Osteoblast (primary cell): Measurements from ENCODE around the gene SH2D7. TPM values are rescaled to one million over a fixed set of nuclear protein-coding genes. Genes with fewer than 3 reads are reported as not detected.

ENCODE experiments used
- DNase-seq: peaks from one replicate; pipeline ENCODE4 v3.0.0; 2011; ENCODE audit warnings: low spot score, mixed read lengths; ENCODE audit not compliant: insufficient read length; ENCODE audit errors: missing footprints
- H2AFZ ChIP-seq: 2 replicates; pipeline ENCODE4 v1.6.0; 2011; ENCODE audit warnings: mild to moderate bottlenecking, low read length
- H3K27ac ChIP-seq: 2 replicates; pipeline ENCODE4 v1.5.1; 2011; ENCODE audit warnings: mild to moderate bottlenecking, low read depth, low read length, moderate library complexity
- H3K27me3 ChIP-seq: 2 replicates; pipeline ENCODE4 v1.6.0; 2012; ENCODE audit warnings: mild to moderate bottlenecking, control low read depth, inconsistent platforms, low read length, moderate library complexity; ENCODE audit not compliant: insufficient read depth
- H3K36me3 ChIP-seq: 2 replicates; pipeline ENCODE4 v1.5.1; 2011; ENCODE audit warnings: mild to moderate bottlenecking, low read length, control low read depth, moderate library complexity; ENCODE audit not compliant: insufficient read depth
- H3K4me1 ChIP-seq: 2 replicates; pipeline ENCODE4 v1.5.1; 2011; ENCODE audit warnings: mild to moderate bottlenecking, low read length, control low read depth, moderate library complexity; ENCODE audit not compliant: insufficient read depth
- H3K4me2 ChIP-seq: 2 replicates; pipeline ENCODE4 v1.6.0; 2011; ENCODE audit warnings: mild to moderate bottlenecking, low read length; ENCODE audit not compliant: insufficient read depth
- H3K4me3 ChIP-seq: fragments of 200-600 bp; sonication (generic); 3 replicates; pipeline ENCODE4 v1.5.1; 2012; ENCODE audit warnings: mild to moderate bottlenecking, low read length, inconsistent platforms; ENCODE audit not compliant: insufficient read depth
- H3K79me2 ChIP-seq: 2 replicates; pipeline ENCODE4 v1.6.0; 2012; ENCODE audit warnings: mild to moderate bottlenecking, low read length, control low read depth, inconsistent platforms; ENCODE audit not compliant: insufficient read depth
- H3K9me3 ChIP-seq: 2 replicates; pipeline ENCODE4 v1.5.1; 2011; ENCODE audit warnings: low read depth, low read length, control low read depth
- H4K20me1 ChIP-seq: 2 replicates; pipeline ENCODE4 v1.6.0; 2012; ENCODE audit warnings: mild to moderate bottlenecking, low read length, control low read depth; ENCODE audit not compliant: insufficient read depth
- total RNA-seq: library from RNA; depleted of rRNA; stranded (reverse); fragments of >200 nt; gene quantifications from 2 replicates; pipeline ENCODE4 v1.2.3, GENCODE V29; 2012
- TF ChIP-seq, protein P1 (sequence below): IDR thresholded peaks from 2 replicates; pipeline ENCODE4 v1.5.1; 2011; ENCODE audit warnings: mild to moderate bottlenecking, low read depth, low read length, moderate library complexity; ENCODE audit errors: extremely low read depth

SH2D7 gene
- total RNA-seq, 1 donor: not detected

DNA sequence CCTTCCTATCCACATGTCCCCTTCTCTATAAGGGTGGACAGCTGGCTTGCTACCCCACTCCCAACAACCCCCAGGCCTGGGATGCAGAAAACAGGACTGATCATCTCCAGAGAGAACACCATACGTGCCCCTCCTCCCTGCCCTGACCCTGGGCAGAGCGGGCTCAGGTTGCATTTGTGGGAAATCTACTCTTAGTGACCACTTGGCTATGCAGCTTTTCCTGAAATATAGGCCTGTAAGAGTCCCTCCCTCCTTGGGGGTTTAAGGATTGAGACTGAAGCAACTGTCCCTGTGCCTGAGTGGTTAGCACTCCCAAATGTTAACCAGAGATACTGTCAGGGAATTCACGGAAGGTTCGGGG, 11.7 kb downstream of the SH2D7 start:
- TF ChIP-seq, protein P1, sequence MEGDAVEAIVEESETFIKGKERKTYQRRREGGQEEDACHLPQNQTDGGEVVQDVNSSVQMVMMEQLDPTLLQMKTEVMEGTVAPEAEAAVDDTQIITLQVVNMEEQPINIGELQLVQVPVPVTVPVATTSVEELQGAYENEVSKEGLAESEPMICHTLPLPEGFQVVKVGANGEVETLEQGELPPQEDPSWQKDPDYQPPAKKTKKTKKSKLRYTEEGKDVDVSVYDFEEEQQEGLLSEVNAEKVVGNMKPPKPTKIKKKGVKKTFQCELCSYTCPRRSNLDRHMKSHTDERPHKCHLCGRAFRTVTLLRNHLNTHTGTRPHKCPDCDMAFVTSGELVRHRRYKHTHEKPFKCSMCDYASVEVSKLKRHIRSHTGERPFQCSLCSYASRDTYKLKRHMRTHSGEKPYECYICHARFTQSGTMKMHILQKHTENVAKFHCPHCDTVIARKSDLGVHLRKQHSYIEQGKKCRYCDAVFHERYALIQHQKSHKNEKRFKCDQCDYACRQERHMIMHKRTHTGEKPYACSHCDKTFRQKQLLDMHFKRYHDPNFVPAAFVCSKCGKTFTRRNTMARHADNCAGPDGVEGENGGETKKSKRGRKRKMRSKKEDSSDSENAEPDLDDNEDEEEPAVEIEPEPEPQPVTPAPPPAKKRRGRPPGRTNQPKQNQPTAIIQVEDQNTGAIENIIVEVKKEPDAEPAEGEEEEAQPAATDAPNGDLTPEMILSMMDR: no peak
- Histone ChIP-seq H2AFZ (no peak overlapping the region), H3K4me3 (no peak overlapping the region), H4K20me1 (no peaks in the 10 kb centered on the region), H3K9me3 (no peaks in the 10 kb centered on the region), H3K4me2 (no peak overlapping the region), H3K36me3 (no peaks in the 10 kb centered on the region), H3K4me1 (peaks cover 5% of the 10 kb centered on the region), H3K27ac (no peak overlapping the region), H3K27me3 (no peaks in the 10 kb centered on the region), H3K79me2 (no peaks in the 10 kb centered on the region)
- no peak for DNase-seq

DNA sequence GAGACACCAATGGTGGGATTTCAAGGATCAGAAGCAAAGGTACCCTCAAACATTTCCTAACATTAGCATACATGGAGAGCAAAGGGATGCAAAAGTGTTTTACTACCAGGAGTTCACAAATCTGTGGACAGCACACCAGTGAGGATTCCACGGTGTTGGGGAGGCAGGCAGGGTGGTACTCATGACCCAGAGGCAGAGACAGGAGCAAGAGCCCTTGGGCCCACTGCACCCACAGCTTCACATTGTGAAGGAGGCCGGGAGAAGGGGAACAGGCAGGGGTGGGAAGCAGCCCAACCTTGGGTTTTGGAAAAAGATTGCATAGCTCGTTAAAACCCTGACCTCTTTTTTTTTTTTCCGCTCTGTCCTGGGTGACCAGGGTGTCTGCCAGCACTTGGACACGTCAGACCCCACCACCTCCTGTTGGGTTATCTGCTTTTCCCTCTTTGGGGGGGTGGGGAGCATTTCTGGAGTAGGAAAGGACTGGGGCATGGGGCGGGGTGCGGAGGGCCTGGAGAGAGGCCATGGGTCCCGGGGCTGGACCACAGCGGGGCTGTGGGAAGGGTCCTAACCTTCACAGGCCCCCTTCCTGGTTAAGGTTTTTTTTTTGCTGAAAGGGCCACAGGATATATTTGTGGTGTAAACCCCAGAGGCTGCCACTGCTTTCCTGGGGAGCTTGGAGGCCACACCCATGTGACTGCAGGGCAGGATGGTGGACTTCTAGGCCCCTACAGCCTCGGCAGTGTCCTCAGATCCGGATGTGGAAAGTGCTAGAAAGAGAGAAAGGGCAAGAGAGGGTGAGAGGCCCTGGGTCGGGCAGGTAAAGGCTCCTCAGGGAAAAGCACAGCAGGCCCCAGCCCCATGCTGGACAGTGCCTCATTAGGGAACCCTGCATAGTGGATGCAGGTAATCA, 12.5 kb downstream of the SH2D7 start:
- peaks cover 5% of the 10 kb centered on the region for H3K4me1 ChIP-seq
- TF ChIP-seq, protein P1: no peak
- no peaks in the 10 kb centered on the region for H3K9me3 ChIP-seq
- no peak overlapping the region for H3K4me2 ChIP-seq
- H2AFZ ChIP-seq: no peak overlapping the region
- H3K79me2 ChIP-seq: no peaks in the 10 kb centered on the region
- no peaks in the 10 kb centered on the region for H3K36me3 ChIP-seq
- DNase-seq: no peak
- no peak overlapping the region for H3K4me3 ChIP-seq
- H4K20me1 ChIP-seq: no peaks in the 10 kb centered on the region
- no peak overlapping the region for H3K27ac ChIP-seq
- no peaks in the 10 kb centered on the region for H3K27me3 ChIP-seq

DNA sequence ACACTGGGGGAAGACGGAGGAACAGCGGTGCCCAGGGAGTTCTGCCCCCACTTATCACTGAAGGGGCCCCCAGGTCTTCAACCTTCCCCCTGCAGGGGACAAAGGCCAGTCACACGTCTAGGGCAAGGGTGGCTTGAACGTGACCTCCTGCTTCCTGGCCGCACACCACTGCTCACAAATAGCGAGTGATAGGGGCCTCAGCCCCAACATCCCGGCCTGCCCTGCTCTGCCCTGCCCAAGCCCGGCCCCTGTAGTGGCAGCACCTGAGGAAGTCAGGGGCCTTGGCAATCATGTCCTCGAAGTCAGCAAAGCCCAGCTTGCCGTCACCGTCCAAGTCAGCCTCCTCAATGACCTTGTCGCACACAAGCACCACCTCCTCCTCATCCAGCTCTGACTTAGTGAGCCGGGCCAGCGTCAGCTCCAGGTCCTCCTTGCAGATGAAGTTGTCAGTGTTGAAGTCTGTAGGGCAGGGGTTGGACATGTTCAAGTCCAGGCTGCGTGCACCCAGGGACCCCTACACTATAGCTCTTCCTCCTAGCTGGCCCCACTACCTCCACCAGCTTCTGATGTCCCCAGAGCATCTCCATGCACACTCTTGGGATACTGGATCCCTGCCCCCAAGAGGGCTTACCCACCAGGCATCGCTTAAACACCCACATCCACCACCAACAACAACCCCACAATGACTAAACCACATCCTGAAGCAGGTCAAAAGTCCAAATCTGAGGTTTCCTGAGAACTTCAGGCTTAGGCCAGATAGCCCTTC, 13.3 kb downstream of the SH2D7 start:
- DNase-seq: no peak
- no peak overlapping the region for H2AFZ ChIP-seq
- H4K20me1 ChIP-seq: no peaks in the 10 kb centered on the region

More for the DNA sequence above, 13.3 kb downstream of the SH2D7 start:
- TF ChIP-seq, protein P1: no peak
- Histone ChIP-seq H3K4me1 (peaks cover 5% of the 10 kb centered on the region), H3K27ac (no peak overlapping the region), H3K36me3 (no peaks in the 10 kb centered on the region), H3K27me3 (no peaks in the 10 kb centered on the region), H3K4me2 (no peak overlapping the region), H3K79me2 (no peaks in the 10 kb centered on the region), H3K9me3 (no peaks in the 10 kb centered on the region), H3K4me3 (no peak overlapping the region)
